Stimulated activated CD8-positive, alpha-beta memory T cell treated with anti-CD3 and anti-CD28 coated beads, Interleukin-2, amount 100 ng/mL, for 48 hours (primary cell): ENCODE data around the gene MCRIP1.

ENCODE experiments used
- DNase-seq, 2 donors: peaks; one replicate each; pipeline ENCODE4 v3.0.0-alpha.2; 2020; ENCODE audit warnings: low read depth in 2 of 2

MCRIP1 gene

GRCh38 chr17:81819708-81820107 is 13.4 kb downstream of the MCRIP1 start:
- no peak for DNase-seq

- DNase-seq: no peak
These were observed 15.3 kb downstream of the MCRIP1 start for GRCh38 chr17:81817758-81818147.

GRCh38 chr17:81815646-81815986 is 17.5 kb downstream of the MCRIP1 start:
- DNase-seq: no peak

DNA sequence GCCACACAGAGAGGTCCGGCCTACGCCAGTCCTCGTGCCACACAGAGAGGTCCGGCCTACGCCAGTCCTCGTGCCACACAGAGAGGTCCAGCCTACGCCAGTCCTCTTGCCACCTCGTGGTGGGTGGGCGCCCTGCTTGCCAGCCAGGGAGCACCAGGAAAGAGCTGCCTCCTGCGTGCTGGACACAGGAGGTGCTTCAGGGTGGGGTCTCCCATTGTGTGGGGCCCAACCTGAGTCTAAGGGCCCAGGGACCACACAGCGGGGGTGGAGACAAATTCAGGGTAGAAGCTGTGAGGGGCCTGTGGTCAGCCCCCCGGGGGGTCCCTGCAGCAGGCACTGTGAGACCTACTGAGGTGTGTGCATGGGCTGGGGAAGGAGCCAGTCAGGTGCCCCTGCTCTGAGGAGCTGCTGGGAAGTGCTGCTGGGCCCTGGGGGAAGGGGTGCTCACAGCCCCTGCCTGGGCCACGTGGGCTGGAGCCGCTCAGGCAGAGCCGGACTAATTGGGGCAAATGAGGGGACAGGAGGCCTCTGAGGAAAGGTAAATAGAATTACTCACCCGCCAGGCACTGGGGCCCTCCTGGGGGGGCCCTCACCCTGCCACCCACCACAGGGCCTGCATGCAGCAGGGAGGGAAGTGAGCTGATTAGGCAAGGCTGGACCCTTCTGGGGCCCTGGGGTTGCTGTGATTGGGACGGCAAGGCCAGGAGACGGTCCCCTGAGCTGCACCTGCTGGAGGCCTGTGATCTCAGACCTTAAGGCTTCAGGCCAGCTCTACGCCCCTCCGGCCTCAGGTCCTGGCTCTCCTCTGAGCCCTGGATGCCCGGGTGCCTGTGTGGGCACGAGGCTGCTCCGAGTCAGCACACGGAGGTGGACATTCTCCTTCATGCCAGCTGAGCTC is 18.1 kb downstream of the MCRIP1 start:
- DNase-seq: no peak

- DNase-seq: no peak
These were observed 19.0 kb downstream of the MCRIP1 start for GRCh38 chr17:81813861-81814683.

GRCh38 chr17:81813371-81813684 is 19.8 kb downstream of the MCRIP1 start:
- DNase-seq: no peak

GRCh38 chr17:81812571-81813370 is 20.3 kb downstream of the MCRIP1 start:
- DNase-seq: no peak

GRCh38 chr17:81811705-81812570 is 21.2 kb downstream of the MCRIP1 start:
- DNase-seq: no peak

- no peak for DNase-seq
These were observed 22.0 kb downstream of the MCRIP1 start for GRCh38 chr17:81810892-81811704.

DNA sequence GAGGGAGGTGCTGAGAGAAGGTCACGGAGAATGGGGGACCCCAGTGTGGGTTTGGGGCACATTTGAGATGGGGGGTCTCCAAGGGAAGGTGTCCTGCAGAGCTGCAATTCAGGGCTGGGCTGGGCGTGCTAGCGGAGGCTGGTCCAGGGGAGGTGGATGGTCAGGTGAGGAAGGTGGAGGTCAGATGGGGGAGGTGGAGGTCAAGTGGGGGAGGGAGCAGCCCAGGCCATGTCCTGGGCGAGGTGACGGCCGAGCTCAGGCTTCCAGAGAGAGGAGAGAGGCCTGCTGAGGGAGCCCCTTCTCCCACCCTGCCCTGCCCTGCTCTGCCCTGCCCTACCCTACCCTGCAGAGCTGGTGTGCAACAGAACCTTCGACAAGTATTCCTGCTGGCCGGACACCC is 22.6 kb downstream of the MCRIP1 start:
- DNase-seq: no peak

- DNase-seq: no peak
These were observed 23.5 kb downstream of the MCRIP1 start for GRCh38 chr17:81809556-81809998.

- no peak for DNase-seq
These were observed 24.1 kb downstream of the MCRIP1 start for GRCh38 chr17:81808778-81809555.

DNA sequence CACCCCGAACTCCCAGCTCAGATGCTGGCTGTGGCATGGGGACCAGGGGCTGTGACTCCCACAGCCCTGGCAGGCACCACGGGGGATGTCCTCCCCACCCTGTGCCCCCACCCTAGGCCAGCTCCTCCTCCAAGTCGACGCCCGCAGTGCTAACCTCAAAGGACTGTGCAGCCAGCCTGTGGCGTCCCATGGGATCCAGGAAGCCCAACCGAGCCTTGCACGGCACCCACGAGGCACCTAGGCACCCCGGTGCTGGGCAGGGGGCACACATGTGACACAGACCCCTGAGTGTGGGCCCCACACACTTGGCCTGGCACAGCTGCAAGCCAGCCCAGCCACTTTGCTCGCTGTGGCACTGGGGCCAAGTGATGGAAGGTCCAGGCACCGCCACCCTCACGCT is 25.3 kb downstream of the MCRIP1 start:
- DNase-seq: no peak

DNA sequence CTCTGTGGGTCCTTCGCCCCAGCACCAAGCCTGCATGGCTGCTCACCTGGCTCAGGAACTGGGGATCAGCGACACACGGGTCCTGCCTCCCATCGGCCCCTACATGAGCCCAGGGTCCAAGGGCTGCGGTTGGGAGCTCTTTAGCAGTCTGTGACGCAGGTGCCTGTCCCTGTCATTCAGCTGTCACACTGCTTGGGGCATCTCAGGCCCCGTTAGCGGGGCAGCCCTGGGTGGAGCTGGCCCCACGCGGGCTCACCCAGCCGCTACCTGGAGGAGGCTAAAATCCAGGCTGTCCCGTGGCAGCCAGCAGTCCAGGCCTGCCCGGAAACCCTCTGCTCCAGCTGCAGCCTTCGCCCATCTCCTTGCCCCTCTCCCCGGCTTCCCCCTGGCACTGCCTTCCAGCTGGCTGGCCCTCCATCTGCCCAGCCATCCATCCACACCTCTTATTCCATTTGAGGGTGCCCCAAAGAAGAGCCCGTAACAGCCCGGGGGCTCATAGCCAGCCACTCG is 25.8 kb downstream of the MCRIP1 start:
- no peak for DNase-seq

DNA sequence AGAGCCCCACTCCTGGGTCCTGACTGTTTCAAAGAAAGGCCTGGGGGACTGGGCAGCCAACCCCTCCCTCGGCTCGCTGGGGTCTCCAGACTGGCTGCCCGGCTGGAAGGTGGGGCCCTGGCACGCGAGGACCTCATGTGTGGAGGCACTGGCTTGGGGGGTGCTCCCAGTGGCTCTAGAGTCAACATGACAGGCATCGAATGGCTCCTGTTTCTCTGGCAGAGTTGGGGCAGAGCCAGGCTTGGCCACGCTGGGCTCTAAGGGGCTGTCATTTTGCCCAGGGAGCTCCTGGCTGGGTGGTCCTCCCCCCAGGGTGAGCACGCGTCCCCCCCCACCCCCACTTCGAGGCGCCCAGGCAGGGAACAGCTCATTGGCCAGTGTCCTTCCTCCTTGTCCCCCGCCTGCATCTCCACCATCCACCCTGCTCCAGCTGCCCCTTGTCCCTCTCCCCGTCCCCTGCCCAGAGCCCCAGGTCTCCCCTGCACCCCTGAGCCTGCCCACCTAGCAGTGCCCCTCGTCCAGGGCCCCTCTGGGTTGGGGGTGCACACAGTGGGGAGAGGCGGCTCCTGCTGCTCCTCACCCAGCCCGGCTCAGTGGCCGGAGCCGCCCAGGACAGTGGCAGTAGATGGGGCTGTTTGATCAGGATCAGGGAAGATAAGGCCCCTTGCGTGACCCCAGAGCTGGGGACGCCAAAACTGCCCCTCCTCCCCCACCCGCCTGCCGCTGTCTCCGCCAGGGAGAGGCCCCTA is 26.5 kb downstream of the MCRIP1 start:
- no peak for DNase-seq

DNA sequence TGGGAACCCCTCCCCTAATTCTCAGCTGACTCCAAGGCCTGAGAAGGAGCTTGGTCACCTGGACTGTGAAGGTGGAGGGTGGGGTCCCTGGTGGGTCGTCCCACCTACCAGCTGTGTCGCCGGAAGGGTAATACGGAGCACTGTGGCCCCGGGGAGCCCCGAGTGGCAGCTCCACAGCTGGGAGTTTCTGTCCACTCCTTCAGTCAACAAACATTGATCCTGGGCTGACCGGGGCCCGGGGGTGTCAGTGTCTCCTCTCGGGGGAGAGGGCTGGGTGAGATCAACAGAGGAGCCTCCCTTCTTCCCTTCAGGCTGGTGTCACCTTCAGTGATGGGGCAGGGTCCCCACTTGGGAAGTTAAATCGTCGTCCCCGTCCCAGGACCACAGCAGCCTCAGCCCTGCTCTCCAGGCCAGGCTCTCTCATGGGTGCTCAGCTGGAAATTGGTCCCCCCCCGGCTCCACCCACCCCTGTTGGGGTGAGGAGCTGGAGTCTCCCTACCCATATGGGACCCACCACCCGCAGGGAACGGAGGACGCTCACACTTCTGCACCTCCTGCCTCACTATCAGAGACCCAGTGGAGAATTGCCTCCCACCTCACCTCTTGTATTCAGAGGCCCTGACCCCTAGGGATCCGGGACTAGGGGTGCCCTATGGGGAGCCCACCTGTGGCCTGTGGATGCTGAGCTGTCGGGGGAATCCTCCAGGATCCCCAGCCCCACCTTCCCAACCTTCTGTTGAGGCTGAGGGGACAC is 27.2 kb downstream of the MCRIP1 start:
- DNase-seq: no peak

DNA sequence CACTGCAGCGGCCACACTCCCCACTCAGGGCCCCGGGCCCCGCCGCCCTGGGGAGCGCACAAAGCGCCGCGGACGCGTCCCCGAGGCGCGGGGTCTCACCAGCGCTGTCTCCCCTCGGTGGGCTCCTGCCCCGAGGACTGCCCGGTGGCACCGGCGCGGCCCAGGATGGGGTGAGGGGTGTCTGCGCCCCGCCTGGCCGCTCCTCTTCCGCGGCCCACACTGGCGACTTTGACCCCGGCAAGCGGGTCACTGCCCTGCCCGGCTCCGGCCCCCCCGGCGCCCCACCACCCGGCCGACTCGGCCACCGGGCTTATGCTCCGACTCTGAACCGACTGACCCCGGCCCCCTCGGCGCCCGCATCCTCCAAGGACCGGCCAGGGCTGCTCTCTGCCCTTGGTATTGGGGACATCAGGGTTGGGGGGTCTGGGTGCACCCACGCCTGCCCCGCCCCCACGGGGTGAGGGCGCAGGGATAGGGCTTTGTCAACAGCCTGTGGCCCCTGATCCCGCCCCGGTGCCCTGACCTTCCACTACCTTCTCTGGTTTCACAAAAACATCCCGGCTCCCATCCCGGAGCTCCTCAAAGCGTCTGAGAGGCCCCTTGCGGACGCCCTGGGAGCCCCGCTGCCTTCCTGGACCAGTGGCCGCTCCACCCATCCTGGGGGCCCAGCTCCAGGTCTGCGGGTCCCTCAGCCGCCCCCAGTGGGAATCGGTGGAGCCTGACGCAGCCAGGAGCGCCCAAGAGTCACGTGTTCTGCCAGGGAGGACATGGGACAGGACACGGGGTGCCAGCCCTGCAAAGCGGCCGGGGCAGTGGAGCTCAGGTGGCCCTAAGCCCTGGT is 28.3 kb downstream of the MCRIP1 start:
- DNase-seq: no peak
